SK-N-MC (cell line): Measurements from ENCODE around the gene AKAP9.

Source experiments
- EZH2 ChIP-seq: fragments of 200-600 bp; sonication (generic); IDR thresholded peaks from one replicate; pipeline ENCODE4 v1.6.1; 2017; ENCODE audit warnings: antibody characterized with exemption
- FOXP2 ChIP-seq: optimal IDR thresholded peaks from 2 replicates; pipeline ENCODE3; 2011; ENCODE audit warnings: mild to moderate bottlenecking, moderate library complexity; ENCODE audit not compliant: insufficient read depth; ENCODE audit errors: extremely low read length, control extremely low read depth
- POLR2AphosphoS5 ChIP-seq: IDR thresholded peaks from 2 replicates; pipeline ENCODE4 v1.6.1; 2012; ENCODE audit warnings: mild to moderate bottlenecking, low read depth, low read length, borderline replicate concordance

GRCh38 chr7:92071032-92071431 lies 130.4 kb downstream of the AKAP9 start:
- TF ChIP-seq FOXP2 (no peak), POLR2AphosphoS5 (no peak), EZH2 (no peak)
